Measurements from ENCODE around the gene AK4.

AK4 gene

DNA sequence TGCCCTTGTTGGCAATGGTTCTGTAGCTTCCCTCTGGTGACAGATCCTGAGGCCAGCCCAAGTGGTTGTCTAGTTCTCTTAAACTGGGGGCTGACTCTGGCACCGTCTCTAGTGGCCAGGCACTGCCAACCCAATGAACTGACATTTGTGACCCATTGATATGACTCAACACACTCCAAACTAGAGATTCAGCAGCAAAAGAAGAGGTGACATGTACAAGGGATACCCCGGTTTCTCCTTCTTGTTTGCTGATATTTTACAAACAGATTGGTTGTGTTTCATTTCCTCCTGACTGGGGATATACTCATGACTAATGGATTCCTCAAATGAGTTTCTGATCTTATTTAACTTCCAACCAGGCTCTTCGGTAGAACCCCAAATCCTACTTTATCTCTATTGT is 95.5 kb downstream of the AK4 start:
- DNase-seq (ENCODE audit: low read depth in 3 of 3, low spot score in 1 of 3), result no peak

DNA sequence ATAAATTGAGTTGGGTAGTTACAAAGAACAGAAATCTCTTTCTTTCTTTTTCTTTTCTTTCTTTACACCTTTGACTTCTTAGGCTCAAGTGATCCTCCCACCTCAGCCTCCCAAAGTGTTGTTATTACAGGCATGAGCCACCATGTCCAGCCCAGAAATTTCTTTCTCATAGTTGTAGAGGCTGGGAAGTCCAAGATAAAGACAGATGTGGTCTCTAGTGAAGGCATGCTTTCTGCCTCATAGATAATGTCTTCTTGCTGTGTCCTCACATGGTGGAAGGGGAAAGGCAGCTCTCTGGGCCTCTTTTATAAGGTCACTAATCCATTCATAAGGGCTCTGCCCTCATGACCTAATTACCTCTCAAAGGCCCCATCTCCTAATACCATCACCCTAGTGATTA is 97.3 kb downstream of the AK4 start:
- no peak for DNase-seq (ENCODE audit: low read depth in 3 of 3, low spot score in 1 of 3)

DNA sequence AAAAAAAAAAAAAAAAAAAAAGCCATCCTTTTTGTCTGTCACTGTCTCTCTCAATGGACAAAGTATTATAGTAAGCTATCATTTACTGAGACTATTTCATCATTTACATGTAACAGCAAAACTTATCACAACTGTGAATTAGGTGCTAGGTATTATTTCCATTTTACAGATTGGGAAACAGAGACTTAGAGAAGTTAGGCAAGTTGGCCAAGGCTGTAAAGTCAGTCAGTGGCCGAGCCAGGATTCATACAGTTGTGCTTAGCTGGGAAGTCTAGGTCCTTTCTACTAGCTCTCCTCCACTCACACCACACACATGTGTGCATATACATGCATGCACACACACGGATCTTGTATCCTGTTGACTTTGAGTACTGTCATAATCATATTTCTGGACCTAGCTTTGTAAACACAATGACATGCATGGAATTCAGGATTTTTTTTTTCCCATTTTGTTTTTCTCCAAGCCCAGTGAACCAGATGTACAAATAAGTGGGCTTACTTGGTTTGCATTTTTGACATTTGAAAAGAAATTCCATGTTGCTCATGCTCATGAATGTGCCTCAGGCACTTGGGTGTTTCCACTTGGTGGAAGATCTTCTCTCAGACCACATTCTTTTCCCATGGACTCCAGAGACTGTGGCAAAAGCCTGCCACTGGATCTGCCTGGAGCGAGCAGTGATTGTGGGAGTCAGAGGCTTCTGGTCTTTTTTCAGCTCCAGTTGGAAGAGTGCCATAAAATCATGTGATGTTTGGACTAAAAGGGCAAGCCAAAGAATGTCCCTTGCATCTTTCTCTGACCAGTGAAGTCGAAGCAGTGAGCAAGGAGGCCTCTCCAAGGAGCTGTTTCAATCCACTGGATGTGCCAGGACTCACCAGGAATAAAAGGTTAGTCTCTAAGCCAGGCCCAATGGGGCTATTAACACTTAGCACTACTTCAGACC is 99.7 kb downstream of the AK4 start:
- no peak for DNase-seq (ENCODE audit: low read depth in 3 of 3, low spot score in 1 of 3)

DNA sequence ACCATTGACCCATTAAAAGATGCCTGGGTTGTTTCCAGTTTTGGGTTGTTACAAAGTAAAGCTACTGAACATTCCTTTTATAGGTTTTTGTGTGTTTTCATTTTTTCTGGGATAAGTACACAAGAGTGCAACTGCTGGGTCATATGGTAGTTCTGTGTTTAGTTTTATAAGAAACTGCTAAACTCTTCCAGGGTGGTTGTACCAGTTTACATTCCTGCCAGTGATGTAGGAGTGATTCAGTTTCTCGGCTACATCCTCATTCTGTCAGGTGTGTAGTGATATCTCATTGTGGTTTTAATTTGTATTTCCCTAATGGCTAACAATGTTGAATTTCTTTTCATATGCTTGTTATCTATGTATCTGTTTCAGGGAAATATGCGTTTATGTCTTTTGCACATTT is 102.8 kb downstream of the AK4 start:
- DNase-seq (ENCODE audit: low read depth in 3 of 3, low spot score in 1 of 3), result no peak

DNA sequence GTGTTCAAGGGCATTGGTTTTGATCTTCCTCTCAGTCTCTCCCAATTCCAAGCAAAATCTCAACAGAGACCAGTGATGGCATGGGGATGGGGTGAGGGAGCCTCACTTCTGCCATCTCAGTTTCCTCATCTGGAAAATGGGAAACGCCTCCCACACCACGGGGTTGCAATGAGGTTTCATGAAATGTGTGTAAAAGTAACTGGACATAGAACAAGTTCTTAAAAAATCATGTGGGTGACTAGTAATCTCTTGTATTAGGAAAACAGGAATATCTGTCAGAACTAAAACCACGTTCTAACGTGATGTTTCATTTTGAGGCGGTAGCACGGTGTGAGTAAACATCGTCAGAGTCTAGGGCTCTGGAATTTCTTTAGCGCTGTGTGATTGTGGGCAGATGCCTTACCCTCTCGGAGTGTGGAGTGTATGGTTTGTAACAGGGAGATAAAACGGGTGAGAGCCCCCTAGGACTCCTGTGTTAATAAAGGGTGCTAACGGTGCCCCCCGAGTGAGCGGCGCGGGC is 105.9 kb downstream of the AK4 start:
- no peak for DNase-seq (ENCODE audit: low read depth in 3 of 3, low spot score in 1 of 3)

DNA sequence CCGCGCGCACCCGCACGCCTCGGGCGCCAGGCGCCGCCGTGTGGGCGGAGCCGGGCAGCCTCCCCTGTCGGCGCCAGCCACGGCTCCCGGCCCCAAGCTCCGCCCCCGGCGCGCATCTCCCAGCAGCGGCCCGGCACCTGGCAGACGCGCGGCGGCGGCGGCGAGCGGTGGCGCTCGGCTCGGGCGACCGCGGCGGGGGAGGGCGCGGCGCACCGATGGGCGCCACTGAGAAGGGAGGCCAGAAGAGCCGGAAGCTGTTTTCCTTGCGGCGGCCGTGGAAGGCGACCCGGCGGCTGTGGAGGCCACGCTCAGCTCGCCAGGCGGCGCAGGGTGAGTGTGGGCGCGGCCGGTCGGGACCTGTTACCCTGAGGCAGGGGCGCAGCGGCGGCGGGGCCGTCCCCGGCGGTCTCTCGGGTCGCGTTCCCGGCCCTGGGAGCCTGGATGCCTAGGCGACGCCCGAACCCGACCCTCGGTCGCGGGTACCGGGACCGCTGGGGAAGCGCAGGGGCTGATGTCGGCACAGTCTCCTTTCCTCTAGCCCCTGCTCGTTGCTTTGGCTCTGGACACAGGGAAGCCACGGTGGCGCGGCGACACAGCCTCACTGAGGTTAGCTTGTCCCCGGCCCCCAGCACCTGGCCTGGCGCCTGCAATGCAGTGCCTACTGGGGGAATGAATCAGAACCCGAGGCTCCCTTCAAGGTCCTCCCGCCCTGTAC is 106.5 kb downstream of the AK4 start:
- peak; percentile 63 to 75 (median 65) for DNase-seq (ENCODE audit: low read depth in 3 of 3, low spot score in 1 of 3)

DNA sequence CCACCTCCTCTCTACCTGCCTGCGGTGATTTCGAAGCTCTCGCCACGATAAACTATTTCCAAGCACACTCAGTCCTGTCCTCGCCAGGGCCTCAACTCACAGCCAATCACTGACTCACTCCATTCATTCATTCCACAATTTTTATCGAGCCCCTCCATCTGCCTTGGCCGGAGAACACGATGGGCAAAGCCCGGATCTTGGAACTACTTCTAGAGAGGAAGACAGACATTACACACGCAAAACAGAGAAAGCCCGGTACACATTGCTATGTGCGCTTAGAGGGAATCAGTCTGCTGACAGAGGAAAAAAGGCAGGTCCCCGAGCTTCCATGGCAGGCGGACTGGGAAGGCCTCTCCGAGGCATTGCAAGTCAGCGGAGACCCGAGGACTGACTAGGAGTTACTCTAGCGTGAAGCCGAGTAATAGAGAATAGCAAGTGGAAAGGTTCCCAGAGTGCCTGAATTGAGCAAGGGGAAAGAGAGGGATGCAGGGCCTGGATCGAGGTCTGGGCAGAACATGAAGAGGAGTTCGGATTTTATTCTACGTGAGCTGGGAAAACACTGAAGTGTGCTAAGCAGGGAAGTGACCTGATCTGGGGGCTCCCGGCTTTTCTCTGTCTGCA is 107.1 kb downstream of the AK4 start:
- no peak for DNase-seq (ENCODE audit: low read depth in 3 of 3, low spot score in 1 of 3)

DNA sequence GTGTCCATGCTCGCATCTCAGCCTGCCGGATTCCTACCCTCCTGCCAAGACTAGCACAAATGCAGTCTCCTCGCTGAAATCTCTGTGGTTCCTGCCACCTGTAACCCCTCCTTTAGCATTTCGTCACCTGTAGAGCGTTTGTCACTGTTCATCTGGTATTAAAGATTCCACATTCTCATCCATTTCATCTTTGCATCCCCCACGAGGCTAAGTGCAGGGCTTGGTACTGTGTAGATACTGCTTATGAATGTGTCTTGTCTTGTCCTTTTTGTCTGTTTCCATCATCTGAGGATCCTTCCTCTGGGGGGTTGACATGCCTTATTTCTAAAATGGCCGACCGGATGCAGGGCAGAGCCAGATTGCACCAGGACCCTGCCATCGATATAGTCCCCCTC is 107.7 kb downstream of the AK4 start:
- DNase-seq (ENCODE audit: low read depth in 3 of 3, low spot score in 1 of 3), result no peak

DNA sequence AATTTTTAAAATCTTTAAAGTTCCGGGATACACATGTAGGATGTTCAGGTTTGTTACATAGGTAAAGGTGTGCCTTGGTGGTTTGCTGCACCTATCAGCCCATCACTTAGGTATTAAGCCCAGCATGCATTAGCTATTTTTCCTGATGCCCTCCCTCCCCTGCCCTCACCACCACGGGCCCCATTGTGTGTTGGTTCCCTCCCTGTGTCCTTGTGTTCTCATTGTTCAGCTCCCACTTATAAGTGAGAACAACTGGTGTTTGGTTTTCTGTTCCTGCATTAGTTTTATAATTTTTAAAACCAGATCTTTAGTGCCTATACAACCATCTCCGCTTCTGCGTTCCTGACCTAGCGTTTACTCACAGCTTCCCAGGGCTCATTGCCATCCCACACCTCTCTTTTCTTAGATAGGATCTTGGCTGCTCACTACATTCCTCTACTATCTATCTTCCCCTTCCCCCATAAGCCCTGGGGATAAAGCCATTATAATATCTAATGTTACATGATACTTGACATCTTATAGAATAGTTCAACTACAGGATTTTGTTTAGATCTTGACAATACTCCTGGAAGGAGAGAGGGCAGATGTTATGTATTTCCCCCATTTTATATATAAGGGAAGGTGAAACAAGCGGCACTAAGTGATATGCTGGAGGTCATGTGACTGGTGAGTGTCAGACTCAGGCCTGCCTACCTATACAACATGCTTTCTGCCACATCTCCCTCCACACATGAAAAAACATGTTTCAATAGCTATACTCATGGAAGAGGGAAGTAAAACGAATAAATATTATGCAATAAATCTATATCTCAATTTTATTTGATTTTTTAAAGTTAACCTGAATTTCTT is 109.1 kb downstream of the AK4 start:
- no peak for DNase-seq (ENCODE audit: low read depth in 3 of 3, low spot score in 1 of 3)

DNA sequence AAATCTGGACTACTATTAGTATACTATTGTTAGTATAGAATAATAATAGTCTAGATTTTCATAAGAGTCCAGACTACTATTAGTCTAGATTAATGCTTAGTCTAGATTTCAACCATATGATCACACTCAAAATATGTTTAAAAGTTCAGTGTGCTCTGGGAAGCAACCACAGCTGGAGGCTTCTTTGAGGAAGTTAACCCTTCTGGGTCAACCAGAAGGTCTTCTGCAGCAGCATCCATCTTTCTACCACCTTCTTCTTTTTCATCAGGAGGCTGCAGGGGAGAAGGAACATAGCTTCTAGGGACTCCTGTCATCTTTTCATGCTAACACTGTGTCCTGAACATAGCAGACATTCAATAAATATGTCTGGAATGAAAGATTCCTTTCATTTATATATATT is 110.1 kb downstream of the AK4 start:
- DNase-seq (ENCODE audit: low read depth in 3 of 3, low spot score in 1 of 3), result no peak

DNA sequence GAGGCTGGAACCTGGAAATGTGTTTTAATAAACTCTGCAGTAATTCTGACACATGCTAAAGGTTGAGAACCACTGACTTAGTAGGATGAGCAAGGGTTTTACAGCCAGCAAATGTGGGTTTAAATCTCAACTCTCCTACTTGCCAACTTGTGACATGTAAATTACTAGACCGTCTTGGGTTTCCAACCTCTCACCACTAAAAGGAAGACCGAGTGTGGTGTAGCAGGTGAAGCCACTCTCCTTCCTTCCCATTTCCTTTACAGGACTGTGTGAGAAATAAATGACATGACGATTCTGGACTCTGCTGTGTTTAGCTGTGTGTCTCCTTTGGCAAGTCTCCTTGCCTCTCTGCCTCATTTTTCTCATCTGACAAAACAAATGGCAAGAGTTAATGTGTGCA is 111.8 kb downstream of the AK4 start:
- DNase-seq (ENCODE audit: low read depth in 3 of 3, low spot score in 1 of 3), result no peak

DNA sequence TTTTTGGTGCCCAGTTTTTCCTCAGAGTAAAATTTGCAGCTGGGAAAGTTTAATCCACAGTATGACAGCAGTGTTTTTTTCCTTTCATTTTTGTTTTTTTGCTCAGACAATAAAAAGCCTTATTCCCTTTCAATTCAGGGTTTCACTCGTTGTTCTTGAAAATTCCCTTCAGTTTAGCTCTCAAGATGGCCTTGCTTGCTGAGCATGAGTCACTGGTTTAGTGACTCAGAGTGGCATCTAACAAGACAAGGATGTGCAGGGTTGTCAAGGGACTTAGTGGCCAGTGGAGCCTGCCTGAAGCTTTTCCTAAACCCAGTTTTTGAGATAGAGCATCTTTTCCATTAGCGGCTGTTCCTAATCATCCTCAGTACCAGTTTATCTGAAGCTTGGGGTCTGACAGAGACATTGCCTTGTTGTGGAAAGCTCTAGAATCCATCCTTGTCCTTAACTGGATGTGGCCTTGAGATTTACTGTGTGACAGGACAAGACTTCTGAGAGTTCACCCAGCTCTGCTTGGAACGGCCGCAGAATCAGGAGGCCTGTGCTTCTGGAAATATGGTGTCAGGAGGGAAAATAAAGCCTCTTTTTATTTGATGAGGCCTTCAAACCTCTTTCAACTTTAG is 113.0 kb downstream of the AK4 start:
- no peak for DNase-seq (ENCODE audit: low read depth in 3 of 3, low spot score in 1 of 3)

DNA sequence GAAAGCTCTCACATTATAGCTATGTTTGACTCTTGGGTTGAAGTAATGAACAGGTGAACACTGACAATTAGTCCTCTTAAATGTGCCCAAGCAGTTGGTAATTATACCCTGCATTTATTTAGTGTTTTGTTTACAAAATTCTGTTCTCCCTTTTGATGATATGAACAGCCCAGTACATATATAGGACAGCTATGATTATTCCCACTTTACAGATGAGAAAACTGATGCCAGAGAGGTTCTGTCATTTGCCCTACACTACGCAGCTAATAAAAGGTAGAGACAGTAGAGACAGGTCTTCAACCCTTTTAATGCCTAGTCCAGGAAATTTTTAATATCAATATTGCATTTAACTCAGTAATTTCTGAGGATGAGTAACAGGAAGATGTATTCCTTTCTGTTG is 115.3 kb downstream of the AK4 start:
- DNase-seq (ENCODE audit: low read depth in 3 of 3, low spot score in 1 of 3), result no peak

DNA sequence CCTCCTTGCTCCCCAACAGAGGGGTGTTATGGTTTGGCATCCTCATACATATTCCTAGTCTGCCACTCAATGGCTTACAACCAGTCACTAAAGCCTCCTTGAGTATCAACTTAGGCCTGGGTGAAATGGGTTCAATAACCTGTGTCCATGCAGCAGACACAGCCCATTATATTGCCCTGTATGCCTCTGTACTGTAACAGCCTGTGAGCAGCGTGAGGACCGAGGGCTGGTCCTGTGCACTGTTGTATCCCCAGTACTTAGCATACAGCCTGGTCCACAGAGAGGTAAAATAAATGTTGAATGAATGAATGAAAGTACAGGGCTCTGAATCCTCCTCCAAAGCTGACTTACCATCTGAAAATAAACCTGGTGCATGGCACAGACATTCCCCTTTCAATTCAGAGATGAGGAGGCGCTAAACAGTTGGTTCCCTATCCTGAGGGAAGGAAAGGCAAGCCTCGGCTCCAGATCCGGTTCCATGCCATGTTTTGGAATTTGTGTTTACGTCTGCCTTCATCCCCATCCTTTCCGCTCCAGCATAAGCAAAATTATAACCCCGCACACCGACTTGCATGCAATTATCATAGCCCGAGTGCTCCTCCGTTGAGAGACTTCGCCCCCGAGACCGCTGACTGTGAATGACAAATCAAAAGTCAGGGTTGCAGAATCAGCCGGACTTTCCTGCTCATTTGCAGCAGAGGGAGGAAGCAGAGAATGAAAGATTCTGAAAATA is 116.4 kb downstream of the AK4 start:
- no peak for DNase-seq (ENCODE audit: low read depth in 3 of 3, low spot score in 1 of 3)

DNA sequence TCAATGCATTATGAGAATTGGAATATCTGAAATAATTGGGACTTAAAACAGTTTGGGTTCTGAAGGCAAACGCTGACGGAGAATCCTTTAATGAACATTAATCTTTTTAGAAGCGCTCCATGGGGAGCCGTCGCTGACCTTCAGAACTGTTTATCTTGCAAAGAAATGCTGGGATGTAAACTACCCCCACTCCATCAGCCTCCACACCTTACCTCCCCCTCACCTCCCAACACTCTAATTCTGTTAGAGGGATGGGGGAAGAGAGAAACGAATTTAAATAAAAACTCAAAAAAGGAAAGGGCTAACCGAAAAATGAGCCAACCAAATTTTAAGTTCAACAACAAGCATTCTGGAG is 117.3 kb downstream of the AK4 start:
- DNase-seq (ENCODE audit: low read depth in 3 of 3, low spot score in 1 of 3), result no peak

DNA sequence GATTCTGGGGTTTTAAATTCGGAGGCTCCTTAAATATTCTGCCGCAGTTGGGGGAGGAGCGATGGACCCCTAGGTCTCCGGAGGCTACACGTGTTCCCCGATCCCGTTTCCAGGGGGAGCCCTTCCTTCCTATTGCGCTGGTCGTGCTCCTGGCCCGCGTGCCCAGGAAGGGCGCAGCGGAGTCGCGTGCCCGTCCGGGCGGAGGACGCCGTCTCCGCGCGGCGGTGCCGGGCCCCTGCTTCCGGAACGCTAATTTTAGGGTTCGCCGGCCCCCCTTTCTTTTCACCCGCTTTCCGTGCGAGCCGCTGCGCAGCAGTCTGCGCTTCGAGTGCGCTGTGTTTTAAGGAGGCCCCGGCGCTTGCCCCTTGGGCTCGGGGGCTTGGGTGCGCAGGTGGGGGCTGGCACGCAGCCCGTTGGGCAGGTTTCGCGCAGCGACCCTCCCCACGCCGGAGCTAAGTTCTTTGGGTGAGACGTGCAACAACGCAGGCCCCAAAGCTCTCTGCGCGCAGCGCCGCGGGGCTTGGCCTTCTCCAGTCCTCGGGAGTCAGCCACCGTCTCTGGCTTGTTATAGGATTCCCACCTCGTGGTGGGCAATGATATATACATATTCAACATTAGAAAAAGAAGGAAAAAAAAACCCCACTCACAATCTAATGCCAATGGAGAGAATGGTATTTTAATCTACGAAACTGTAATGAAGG is 117.8 kb downstream of the AK4 start:
- DNase-seq (ENCODE audit: low read depth in 3 of 3, low spot score in 1 of 3), result no peak

DNA sequence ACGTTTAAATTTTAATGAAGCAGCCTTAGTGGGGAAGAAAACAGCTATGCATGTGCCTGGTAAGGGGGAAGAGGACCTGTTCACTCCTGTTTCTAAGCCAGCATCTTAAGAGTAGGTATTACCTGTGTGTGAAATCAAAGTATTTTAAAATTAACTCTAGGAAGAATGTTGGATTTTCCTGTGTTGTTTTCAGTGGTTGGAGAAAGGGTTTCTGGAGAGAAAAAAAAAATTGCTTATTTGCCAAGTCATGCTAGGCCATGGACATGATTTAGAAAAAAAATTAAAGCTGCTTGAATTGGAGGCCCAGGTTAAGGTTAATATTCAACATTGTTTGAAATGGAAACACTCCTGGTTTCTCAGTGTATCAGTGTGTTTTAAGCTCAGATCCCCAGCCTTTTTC is 118.5 kb downstream of the AK4 start:
- no peak for DNase-seq (ENCODE audit: low read depth in 3 of 3, low spot score in 1 of 3)

DNA sequence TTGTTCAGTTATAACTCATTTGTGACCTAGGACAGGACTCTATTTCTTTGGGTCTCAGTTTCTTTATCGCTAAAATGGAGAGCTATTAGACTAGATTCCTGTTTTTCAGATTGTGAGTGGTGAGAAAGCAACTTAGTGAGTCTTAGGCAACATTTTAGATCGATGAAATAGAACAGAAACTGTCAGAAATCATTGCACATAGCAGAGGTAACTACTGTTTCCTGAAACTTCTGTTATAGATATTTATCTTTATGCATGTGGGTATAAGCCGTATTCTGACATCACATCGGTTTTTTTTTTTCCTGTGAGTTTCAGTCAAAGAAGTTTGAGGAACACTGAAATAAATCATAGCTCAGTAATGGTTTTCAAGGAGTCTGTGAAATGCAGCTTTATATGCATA is 119.3 kb downstream of the AK4 start:
- no peak for DNase-seq (ENCODE audit: low read depth in 3 of 3, low spot score in 1 of 3)

DNA sequence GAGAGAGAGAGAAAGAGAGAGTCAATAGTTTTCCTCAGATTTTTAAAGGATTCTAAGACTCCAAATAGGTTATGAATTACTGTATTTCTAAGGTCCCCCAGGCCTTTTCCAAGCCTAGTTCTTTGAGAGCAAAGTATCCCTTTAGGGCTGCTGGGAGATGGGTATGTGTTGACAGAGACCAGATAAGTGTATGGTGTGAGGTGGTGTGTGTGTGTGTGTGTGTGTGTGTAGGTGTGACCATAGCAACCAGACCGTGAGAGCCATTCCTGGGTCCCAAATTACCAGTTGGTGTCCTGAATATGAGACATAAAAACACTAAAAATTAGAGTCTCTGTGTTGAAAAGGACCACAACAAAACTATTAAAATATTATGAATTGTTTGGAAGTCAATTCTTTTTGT is 119.7 kb downstream of the AK4 start:
- DNase-seq (ENCODE audit: low read depth in 3 of 3, low spot score in 1 of 3), result no peak
